ENCODE measurements around the gene KIAA0513.

KIAA0513 gene

GRCh38 chr16:85083051-85083639 is 55.5 kb downstream of the KIAA0513 start:
- DNase-seq (ENCODE audit: insufficient read length, low spot score) (peak; percentile 46), FAIRE-seq (peak; percentile 83)
- TF ChIP-seq PAX5 (IDR thresholded peaks at IDR 0.05; ENCODE audit: insufficient read depth, low read length, severe bottlenecking) (no peak), POLR2AphosphoS5 (IDR thresholded peaks at IDR 0.05; ENCODE audit: low read depth, low read length) (no peak), POU2F2 (IDR thresholded peaks at IDR 0.05; ENCODE audit: low read depth, low read length) (no peak), SPI1 (IDR thresholded peaks at IDR 0.05; ENCODE audit: low read depth, low read length) (peak; percentile 83), TAF1 (IDR thresholded peaks at IDR 0.05; ENCODE audit: low read depth, low read length) (no peak)

- TF ChIP-seq POU2F2 (IDR thresholded peaks at IDR 0.05; ENCODE audit: low read depth, low read length) (no peak), SPI1 (IDR thresholded peaks at IDR 0.05; ENCODE audit: low read depth, low read length) (no peak), PAX5 (IDR thresholded peaks at IDR 0.05; ENCODE audit: insufficient read depth, low read length, severe bottlenecking) (no peak), POLR2A (IDR thresholded peaks at IDR 0.05; ENCODE audit: low read depth, low read length) (no peak), TAF1 (IDR thresholded peaks at IDR 0.05; ENCODE audit: low read depth, low read length) (no peak), POLR2AphosphoS5 (IDR thresholded peaks at IDR 0.05; ENCODE audit: low read depth, low read length) (no peak)
- FAIRE-seq (peak; percentile 66), DNase-seq (ENCODE audit: insufficient read length, low spot score) (no peak)
Measured at GRCh38 chr16:85084841-85085510, 57.4 kb downstream of the KIAA0513 start.

GRCh38 chr16:85085721-85086120 is 58.1 kb downstream of the KIAA0513 start:
- DNase-seq (ENCODE audit: insufficient read length, low spot score) (no peak), FAIRE-seq (no peak)
- TF ChIP-seq POLR2AphosphoS5 (IDR thresholded peaks at IDR 0.05; ENCODE audit: low read depth, low read length): no peak
- no peak for TF ChIP-seq POU2F2 (IDR thresholded peaks at IDR 0.05; ENCODE audit: low read depth, low read length)
- no peak for TF ChIP-seq SPI1 (IDR thresholded peaks at IDR 0.05; ENCODE audit: low read depth, low read length)
- no peak for TF ChIP-seq POLR2A (IDR thresholded peaks at IDR 0.05; ENCODE audit: low read depth, low read length)
- no peak for TF ChIP-seq TAF1 (IDR thresholded peaks at IDR 0.05; ENCODE audit: low read depth, low read length)
- no peak for TF ChIP-seq PAX5 (IDR thresholded peaks at IDR 0.05; ENCODE audit: insufficient read depth, low read length, severe bottlenecking)

- DNase-seq (ENCODE audit: insufficient read length, low spot score) (peak; percentile 85), FAIRE-seq (peak; percentile 98)
- TF ChIP-seq POLR2A (IDR thresholded peaks at IDR 0.05; ENCODE audit: low read depth, low read length) (no peak), POLR2AphosphoS5 (IDR thresholded peaks at IDR 0.05; ENCODE audit: low read depth, low read length) (no peak), TAF1 (IDR thresholded peaks at IDR 0.05; ENCODE audit: low read depth, low read length) (no peak), PAX5 (IDR thresholded peaks at IDR 0.05; ENCODE audit: insufficient read depth, low read length, severe bottlenecking) (no peak), POU2F2 (IDR thresholded peaks at IDR 0.05; ENCODE audit: low read depth, low read length) (no peak), SPI1 (IDR thresholded peaks at IDR 0.05; ENCODE audit: low read depth, low read length) (no peak)
Measured at GRCh38 chr16:85086347-85087291, 59.0 kb downstream of the KIAA0513 start.

- DNase-seq (ENCODE audit: insufficient read length, low spot score) (no peak), FAIRE-seq (no peak)
- TF ChIP-seq PAX5 (IDR thresholded peaks at IDR 0.05; ENCODE audit: insufficient read depth, low read length, severe bottlenecking) (no peak), POLR2AphosphoS5 (IDR thresholded peaks at IDR 0.05; ENCODE audit: low read depth, low read length) (no peak), POU2F2 (IDR thresholded peaks at IDR 0.05; ENCODE audit: low read depth, low read length) (no peak), POLR2A (IDR thresholded peaks at IDR 0.05; ENCODE audit: low read depth, low read length) (no peak), TAF1 (IDR thresholded peaks at IDR 0.05; ENCODE audit: low read depth, low read length) (no peak), SPI1 (IDR thresholded peaks at IDR 0.05; ENCODE audit: low read depth, low read length) (no peak)
Measured at GRCh38 chr16:85087899-85088569, 60.4 kb downstream of the KIAA0513 start.

- DNase-seq (ENCODE audit: insufficient read length, low spot score) (no peak), FAIRE-seq (no peak)
- no peak for TF ChIP-seq SPI1 (IDR thresholded peaks at IDR 0.05; ENCODE audit: low read depth, low read length)
- TF ChIP-seq POU2F2 (IDR thresholded peaks at IDR 0.05; ENCODE audit: low read depth, low read length): no peak
- TF ChIP-seq POLR2A (IDR thresholded peaks at IDR 0.05; ENCODE audit: low read depth, low read length): no peak
- TF ChIP-seq TAF1 (IDR thresholded peaks at IDR 0.05; ENCODE audit: low read depth, low read length): no peak
- TF ChIP-seq PAX5 (IDR thresholded peaks at IDR 0.05; ENCODE audit: insufficient read depth, low read length, severe bottlenecking): no peak
- no peak for TF ChIP-seq POLR2AphosphoS5 (IDR thresholded peaks at IDR 0.05; ENCODE audit: low read depth, low read length)
Measured at GRCh38 chr16:85088570-85089199, 61.1 kb downstream of the KIAA0513 start.

- TF ChIP-seq TAF1 (IDR thresholded peaks at IDR 0.05; ENCODE audit: low read depth, low read length) (no peak), POU2F2 (IDR thresholded peaks at IDR 0.05; ENCODE audit: low read depth, low read length) (no peak), PAX5 (IDR thresholded peaks at IDR 0.05; ENCODE audit: insufficient read depth, low read length, severe bottlenecking) (no peak), POLR2A (IDR thresholded peaks at IDR 0.05; ENCODE audit: low read depth, low read length) (no peak), POLR2AphosphoS5 (IDR thresholded peaks at IDR 0.05; ENCODE audit: low read depth, low read length) (no peak), SPI1 (IDR thresholded peaks at IDR 0.05; ENCODE audit: low read depth, low read length) (no peak)
- FAIRE-seq (no peak), DNase-seq (ENCODE audit: insufficient read length, low spot score) (no peak)
Measured at GRCh38 chr16:85089525-85089924, 61.9 kb downstream of the KIAA0513 start.

- TF ChIP-seq SPI1 (IDR thresholded peaks at IDR 0.05; ENCODE audit: low read depth, low read length) (no peak), POLR2AphosphoS5 (IDR thresholded peaks at IDR 0.05; ENCODE audit: low read depth, low read length) (no peak), POU2F2 (IDR thresholded peaks at IDR 0.05; ENCODE audit: low read depth, low read length) (no peak), POLR2A (IDR thresholded peaks at IDR 0.05; ENCODE audit: low read depth, low read length) (no peak), PAX5 (IDR thresholded peaks at IDR 0.05; ENCODE audit: insufficient read depth, low read length, severe bottlenecking) (no peak), TAF1 (IDR thresholded peaks at IDR 0.05; ENCODE audit: low read depth, low read length) (no peak)
- no peak for DNase-seq (ENCODE audit: insufficient read length, low spot score)
- FAIRE-seq: no peak
Measured at GRCh38 chr16:85090181-85090580, 62.6 kb downstream of the KIAA0513 start.
